ENCODE results near the gene GALNT11.

Gene GALNT11

DNA sequence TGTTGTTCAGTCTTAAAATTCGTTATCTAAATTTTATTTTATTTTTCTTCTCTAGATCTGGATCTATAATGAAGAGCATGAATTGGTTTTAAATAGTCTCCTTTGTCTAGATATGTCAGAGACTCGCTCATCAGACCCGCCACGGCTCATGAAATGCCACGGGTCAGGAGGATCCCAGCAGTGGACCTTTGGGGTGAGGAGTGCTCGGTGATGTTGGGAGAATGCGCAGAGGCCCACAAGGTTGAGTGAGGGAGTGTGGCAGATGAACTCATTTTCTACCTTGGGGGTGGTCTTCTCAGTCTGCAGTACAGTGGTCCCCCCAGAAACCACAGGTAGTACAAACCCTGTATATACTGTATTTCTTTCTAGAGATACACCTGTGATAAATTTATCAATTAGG, 95.3 kb downstream of the GALNT11 start:
- DNase-seq = no peak

DNA sequence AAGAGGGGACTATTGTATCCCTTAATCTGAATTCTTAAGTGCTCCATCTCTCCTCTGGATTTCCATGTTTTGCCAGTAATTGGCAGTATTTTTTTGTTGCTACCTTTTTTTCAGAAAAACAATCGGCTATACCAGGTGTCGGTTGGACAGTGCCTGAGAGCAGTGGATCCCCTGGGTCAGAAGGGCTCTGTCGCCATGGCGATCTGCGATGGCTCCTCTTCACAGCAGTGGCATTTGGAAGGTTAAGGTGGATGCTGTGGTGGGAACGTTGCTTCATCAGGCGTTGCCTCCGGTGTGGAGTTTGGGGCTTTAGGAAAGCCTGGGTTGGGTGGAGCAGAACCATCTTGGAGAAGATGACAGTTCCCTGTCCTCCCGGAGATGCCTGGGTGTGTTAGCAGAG, 96.0 kb downstream of the GALNT11 start:
- DNase-seq = peak; percentile 51

DNA sequence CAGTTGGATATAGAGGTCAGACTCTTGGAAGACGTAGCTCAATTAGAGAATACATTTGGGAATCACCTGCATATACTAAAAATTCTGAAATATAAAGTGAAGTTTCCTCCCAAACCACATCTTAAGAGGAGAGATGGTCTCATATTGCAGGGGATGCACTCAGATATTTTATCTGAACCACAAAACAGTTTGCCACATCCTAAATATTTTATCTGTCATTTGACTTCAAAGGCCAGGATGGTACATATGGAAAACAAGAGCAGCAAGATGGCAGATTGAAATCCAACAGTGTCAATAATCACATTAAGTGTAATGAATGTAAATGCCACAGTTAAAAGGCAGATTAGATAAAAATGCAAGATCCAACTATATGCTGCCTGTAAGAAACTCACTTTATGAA, 97.1 kb downstream of the GALNT11 start:
- no peak for DNase-seq

GRCh38 chr7:152126741-152127140, 101.3 kb downstream of the GALNT11 start:
- DNase-seq = no peak

GRCh38 chr7:152127229-152127628, 101.8 kb downstream of the GALNT11 start:
- no peak for DNase-seq

DNA sequence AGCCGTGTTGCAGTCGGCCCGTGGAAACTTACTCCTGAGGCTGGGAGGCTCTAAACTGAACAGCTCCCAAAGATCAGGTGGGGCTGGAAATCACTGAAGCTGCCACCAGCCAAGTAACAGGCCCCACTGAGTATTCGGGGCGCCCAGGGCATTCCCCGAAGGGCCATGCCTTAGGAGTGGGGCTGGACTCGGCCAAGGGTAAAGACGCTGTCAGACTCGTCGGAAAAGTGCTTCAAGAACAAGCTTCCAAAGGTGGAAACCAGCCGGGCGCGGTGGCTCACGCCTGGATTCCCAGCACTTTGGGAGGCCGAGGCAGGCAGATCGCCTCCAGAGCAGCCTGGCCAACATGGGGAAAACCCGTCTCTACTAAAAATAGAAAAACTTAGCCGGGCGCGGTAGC, 102.8 kb downstream of the GALNT11 start:
- DNase-seq = no peak

DNA sequence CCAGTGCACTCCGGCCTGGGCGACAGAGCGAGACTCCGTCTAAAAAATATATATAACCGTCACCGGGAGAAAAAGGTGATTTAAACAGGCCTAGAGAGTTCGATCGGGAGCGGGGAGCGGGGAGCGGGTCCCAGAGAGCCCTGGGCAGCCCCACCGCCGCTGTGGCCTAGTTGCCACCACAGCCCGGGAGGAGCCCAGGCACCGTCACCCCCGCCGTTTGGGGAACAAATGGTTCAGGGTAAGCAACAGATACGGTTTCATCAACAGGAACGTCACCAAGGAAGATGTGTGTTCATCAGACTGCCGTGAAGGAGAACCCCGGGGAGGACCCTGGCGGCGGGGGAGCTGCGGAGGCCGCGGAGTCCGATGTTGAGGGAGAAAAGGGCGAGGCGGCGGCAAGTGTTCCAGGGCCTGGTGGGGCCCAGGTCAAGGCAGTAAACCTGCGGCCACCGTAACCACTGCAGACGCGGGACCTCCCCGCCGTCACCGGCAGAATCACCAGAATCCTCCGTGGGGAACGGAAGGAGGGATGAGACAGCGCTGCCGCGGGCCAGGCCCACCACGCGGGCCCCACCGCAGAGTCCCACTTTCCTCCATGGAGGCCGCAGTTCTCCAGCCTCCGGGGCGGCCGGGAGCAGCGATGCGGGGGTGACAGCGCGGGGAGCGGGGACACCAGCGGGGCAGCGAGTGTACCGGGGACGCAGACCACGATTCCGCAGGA, 103.4 kb downstream of the GALNT11 start:
- no peak for DNase-seq

GRCh38 chr7:152129682-152130081, 104.2 kb downstream of the GALNT11 start:
- no peak for DNase-seq

GRCh38 chr7:152130658-152131590, 105.5 kb downstream of the GALNT11 start:
- DNase-seq = no peak

GRCh38 chr7:152131981-152132494, 106.6 kb downstream of the GALNT11 start:
- no peak for DNase-seq

DNA sequence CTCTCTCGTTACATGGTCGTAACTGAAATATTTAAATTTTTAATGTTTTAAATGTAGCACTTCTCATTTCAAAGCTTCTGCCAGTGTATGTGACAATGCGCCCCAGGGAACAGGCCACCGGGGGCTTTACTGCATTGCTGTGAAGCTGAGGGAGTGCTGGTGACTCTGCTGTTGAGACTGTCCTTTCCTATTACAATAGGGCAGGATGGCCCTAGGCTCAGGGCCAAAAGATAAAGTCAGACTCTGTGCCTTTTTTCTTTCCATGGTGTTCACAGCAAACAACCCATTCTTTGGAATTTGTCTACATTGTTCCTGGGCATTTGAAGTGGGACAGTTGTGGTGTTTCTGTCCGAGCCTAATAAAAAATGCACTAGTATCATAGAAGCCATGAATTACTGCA, 107.3 kb downstream of the GALNT11 start:
- DNase-seq = no peak

- DNase-seq = no peak
Observed at GRCh38 chr7:152133804-152134203, 108.3 kb downstream of the GALNT11 start.

GRCh38 chr7:152136686-152137085, 111.2 kb downstream of the GALNT11 start:
- DNase-seq = peak; percentile 77

GRCh38 chr7:152137476-152138025, 112.1 kb downstream of the GALNT11 start:
- no peak for DNase-seq

DNA sequence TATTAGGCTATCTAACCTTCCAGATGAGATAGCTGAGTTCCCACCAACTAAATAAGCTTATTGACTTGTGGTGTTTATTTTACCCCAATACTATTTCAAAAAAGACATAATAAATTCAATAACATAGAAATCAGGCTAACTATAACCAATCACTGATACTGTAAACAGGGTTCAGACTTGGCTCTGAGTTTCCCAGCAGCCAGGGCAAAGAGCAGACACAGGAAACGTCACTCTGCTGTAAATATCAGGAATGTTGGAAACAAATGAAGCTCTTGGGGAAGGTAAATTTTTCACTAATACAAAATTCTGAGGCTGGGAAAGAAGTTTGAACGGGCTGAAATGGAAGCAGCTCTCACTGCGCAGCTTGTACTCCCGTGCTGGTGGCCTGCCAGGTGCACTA, 114.6 kb downstream of the GALNT11 start:
- DNase-seq = no peak

- no peak for DNase-seq
Observed at GRCh38 chr7:152140560-152140959, 115.1 kb downstream of the GALNT11 start.

GRCh38 chr7:152142976-152143595, 117.6 kb downstream of the GALNT11 start:
- no peak for DNase-seq

DNA sequence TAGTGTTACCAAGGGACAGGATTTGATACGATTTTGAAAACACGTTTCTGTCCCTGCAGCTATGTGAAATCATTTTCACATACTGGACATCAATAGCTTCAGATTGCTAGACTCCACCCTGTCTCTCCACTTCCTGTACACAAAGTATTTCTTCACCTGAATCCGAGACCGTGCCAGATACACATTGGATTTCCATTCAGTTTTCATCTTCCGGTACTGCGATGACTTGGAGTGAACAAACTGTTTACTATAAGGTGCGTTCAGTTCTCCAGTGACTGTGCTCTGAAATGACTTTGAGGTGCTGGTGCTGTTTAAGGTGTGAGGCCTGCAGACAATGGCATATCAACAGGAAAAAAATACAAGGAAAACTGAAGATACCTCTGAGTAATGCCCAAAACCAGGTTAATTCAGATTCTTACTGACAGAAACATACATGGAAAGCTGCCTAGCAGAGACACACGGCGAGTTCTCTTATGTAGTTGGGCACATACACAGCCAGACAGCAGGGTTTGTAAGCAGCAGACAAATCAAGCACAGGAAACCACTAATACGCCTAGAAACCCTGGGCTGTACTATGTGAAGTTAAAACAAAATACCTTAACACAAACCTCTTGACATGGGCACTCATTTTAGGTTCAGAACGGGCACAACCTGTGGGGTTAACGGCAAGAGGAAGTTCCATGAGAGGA, 119.2 kb downstream of the GALNT11 start:
- DNase-seq = no peak

GRCh38 chr7:152145853-152146466, 120.5 kb downstream of the GALNT11 start:
- DNase-seq = no peak

DNA sequence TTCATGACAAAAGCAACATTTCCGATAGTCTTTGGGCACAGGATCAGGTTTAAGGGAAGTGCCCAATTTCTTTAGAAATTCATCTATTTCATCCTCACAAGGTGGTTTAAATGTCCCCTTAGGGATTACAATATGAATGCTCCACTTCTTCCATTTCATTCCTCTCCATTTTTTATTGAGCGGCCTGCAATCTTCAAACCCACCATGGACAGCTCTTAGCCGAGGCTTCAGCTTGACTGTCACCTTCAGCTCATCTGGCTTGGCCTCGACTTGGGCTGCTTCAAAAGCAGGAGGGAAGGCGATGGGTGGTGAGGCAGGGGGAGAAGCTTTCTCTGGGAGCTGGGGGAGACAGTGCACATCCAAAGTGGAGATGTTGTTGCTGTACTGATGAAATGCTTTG, 123.2 kb downstream of the GALNT11 start:
- DNase-seq = no peak

- no peak for DNase-seq
Observed at GRCh38 chr7:152149363-152149762, 123.9 kb downstream of the GALNT11 start.

DNA sequence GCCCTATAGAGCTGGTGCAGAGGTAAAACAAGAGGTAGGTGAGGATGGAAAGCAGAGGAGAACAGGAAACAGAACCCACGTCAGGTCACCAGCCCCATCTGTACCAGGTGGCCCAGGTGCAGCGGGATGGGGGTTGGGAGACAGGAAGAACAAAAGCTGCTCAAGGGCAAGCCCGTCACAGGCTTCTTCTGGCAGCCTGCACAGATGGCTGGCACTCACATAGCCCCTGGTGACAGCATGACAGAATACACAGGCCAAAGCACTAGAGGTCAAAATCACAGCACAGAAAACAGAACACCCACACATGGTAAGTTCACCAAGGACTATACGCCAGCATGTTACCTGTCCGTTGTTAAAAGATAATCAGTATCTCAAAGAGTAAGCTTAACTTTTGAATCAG, 126.8 kb downstream of the GALNT11 start:
- no peak for DNase-seq

All from islet precursor cell (in vitro differentiated cells).